UCSD-AML1 (cell line): ENCODE data around the gene EBF3.

Source experiments
- DNase-seq: peaks from one replicate; lab custom pipeline; 2025; ENCODE audit not compliant: unreplicated experiment; lab: John Stamatoyannopoulos, UW

EBF3 gene

DNA sequence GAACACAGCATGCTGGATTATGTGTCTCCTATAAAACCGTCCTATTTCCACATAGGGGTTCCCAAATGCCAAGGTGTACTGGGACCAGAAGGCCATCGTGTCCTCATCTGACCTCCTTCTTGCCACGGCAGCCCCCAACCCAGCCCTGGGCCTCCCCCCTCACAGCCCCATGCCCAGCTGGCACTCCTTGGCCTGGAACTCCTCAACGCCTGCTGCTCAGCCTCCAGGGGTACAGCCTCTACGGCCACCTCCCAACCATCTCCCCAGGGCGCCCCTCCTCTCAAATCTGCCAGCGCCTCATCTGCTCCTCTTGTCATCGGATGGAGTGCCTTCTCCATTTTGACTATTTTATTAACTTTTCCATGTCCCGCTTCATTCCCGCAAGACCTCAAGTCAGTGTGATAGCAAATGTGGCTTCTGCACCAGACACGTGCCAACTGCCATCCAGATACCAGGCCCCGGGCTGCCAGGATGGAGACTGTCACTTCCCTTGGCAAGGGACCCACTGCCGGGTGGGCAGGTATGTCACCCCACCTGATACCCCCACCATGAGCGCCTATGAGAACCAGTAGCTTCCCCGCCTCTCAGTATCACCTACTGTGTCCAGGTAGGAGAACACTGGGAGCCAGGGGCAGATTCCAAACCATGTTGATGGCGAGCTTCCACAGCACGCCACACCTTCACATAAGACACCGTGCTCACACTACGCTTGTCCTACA, 106.7 kb downstream of the EBF3 start:
- no peak for DNase-seq

DNA sequence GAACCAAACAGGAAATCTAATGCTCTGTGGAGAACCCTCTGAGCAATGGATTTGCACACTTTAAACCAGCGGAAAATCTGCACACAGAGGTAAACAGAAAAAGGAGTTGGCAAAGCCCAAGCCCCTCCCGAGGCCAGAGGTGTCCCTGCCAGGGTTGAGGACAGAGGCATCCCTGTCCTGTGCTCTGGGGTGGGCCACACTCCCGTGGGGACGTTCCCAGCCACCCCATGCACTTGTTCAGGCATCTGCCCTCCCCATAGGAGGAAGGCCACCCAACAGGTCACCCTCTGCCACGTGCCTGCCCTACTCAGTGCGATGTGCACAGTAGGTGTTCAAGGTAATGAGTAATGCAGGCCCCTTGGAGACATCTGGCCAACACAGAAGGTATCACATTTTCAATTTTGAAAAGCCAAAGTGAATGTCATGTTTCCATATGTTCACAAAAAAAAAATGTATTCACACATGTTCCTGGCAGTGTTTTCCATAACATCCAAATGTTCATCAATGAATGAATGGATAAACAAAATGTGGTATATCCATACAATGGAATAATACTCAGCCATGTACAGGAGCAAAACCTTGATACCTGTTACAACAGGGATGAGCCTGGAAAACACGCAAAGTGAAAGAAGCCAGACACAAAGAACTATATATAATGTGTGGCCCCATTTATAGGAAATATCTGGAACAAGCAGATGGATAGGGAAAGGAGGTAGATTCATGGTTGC, 108.1 kb downstream of the EBF3 start:
- no peak for DNase-seq

DNA sequence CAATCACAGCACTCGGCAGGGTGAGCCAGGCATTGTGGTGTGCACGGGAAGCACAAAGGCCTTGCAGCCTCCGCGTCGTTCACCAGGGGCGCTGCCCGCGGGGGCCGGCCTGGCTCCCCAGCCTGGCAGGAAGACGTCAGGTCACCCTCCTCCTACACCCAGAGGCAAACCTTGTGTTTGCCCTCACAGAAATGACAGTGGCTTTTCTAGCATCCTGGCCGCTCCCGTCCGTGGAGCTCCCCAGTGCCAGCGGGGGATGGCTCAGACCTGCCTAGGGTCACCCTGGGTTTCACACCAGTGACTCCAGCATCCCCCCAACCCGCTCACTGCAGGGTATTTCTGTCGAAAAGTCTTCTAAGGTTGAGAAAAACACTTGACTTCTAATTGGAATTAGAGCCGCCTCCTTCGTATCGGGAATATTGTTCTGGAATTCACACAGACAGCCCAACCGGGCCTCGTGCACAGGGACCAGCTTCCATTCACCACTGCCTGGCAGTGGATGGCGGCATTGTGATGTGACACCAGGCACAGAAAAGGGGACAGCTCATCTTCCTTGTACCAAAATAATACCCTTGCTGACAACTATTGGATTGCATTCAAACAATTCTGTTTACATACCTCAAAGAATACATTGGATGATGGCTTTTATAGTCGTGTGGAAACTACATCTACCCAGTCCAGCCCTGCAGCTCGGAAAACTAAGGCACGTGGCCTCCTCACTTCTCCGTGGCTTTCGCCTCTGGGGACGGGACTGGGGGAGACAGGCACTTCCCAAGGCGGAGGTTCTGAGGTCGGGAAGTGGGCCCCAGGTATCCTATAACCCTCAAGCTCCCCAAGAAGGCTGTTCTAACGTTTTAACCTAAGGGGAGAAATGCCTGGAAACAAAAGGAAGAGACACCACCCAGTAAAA, 109.0 kb downstream of the EBF3 start:
- DNase-seq = no peak

DNA sequence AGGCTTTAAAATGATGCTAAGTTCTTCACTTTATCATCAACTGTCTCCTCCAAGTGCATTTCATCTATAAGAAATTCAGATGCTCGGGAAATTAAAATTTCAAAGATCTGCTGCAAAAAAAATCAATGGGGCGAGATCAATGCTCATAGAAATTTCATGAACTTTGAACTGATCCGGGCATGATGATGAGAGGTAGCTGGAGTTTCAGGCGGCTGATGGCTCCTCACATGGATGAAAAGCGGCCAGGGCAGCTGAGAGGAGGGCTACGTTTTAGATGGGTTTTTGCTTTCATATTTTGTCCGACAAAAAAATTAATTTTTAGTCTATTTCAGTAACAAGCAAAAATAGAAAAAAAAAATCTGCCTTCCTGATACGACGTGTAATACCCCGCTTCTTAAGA, 109.9 kb downstream of the EBF3 start:
- no peak for DNase-seq

DNA sequence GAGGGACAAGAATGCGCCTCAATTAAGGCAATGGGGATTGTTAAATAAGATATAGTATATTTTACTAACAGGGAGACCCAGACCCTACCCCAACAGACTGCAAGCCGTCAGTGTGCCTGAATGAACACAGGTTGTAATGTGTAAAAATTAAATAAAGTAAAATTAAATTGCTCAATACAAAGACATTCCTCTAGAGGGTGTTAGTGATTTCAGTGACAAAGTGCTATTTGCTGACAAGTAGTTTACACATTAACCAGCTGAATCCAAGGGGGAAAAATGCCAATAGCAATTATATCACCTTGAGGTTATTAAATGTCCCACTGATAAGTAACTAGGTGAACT, 110.5 kb downstream of the EBF3 start:
- DNase-seq = no peak

DNA sequence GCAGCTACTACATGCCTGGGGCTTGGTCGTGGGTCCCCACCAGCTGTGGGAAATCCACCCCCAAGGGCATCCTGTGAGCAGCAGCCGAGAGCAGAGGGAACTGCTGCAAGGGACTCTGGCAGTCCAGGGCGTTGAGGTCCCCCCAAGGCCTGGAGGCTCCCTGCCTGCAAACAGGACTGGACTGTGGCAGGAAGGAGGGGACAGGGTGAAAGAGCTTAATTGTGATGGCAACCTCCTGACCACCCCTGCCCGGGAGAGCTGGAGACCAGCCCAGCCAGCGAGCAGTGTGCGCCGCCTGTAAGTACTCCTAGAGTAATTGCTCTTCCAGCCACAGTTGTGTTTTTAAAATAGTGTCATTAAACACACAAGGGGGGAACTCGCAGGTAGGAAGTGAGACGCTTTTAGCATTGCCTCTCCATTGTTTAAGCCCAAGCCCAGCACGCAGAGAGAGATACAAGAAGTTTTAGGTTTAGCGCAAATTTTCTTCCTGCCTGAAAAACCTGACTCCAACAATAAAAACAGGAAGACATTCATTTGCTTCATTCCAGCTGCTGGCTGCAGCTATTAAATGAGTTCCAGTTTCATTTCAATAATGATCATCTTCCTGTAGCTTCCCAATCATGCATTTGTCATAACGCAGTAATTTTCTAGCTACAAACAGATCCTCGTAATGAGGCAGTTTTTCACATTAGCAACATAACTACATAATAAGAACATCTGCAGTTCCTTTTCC, 111.1 kb downstream of the EBF3 start:
- no peak for DNase-seq

DNA sequence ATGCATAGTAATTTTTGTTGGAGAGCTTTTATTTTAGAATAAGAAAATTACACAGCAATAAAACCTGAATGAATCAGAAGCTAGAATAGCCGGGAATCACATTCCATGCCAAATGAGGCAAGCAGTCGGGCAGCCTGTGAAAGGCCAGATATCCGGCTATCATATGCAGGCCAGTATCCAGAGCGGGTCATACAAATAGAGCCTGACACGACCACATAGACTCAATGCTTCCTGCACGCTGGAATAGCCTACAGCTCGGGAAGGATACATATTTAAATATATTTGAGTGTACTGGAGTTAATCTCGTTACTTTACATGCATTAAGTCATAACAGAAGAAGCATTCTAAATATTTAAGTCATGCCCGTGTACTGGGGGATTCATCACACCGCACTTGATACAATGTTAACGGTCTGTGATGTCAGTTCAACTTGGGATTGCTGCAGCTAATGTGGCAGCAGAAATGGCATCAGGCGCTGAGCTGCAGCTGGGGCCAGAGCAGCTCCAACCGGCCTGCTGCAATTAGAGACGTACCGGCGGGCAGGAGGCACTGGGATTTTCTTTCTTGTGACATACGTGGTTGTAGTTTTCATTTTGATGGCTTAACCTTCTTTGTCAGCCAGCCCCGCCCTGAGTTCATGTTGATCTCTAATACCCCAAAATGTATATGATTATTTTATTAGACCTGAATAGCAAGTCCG, 112.0 kb downstream of the EBF3 start:
- DNase-seq = no peak

DNA sequence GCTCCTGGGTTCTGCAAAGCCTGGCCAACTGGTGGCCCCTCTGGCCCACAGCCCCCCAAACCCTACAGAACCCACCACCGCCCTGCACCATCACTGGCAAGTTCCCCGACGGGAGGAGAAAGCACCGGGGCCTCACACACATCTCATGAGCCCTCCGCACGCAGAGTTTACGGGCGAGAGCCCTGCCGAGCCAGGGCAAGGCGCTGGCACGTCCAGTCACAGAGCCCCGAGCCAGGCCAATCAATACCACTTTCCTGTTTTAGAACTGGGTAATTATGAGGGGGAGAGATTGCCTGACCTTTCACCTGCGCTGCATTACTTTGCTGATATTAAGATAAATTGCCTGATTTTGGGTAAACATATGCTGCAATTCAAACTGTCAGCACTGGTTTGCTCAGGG, 113.3 kb downstream of the EBF3 start:
- no peak for DNase-seq

DNA sequence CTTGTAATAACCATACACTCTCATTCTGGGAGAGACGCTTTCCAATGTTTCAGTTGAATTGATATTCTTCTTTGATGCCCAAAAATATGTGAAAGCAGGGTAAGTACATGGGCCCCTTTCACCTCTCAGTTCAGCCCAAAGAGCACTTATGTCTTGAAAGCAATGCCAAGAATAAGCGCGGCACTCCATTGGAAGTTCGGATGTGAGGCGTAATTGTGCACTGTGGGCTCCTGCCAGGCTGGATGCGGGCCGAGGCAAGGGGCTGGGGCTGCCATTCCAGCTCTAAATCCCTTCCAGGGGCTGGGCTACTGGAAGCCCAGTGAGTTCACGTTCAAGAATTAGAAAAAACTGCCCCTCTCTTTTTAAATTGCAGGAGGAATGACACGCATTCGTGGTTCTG, 113.8 kb downstream of the EBF3 start:
- no peak for DNase-seq

DNA sequence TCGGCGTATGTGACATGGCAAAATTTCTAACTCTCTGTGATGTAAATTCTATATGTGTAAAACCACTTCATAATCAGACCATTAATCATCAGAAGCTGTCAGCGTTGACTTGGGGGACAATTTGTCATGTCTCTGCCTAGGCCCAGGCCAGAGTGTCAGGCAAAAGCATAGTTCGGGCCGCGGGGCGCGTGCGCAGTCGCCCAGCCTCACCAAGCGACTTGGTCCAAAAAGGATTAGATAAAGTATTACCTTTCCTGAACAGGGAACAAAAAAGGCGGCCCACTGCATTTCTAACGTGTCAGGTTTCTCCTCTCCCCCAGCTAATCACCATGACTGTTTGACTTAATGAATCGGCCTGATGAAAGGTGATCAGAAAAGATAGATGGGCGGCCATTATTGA, 114.2 kb downstream of the EBF3 start:
- no peak for DNase-seq

DNA sequence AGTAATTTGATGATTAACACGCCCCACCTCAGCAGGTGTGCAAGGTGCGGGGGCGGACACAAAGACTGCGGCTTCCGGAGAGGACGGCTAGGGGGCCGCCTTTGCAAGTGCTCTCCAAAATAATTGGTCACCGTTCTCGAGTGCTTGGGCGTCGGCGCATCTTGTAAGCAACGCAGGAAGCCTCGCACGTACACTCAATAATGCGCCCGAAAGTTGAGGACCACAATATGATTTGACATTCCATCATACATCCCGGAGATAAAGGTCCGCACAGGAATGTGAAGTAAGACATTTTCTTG, 114.7 kb downstream of the EBF3 start:
- no peak for DNase-seq

DNA sequence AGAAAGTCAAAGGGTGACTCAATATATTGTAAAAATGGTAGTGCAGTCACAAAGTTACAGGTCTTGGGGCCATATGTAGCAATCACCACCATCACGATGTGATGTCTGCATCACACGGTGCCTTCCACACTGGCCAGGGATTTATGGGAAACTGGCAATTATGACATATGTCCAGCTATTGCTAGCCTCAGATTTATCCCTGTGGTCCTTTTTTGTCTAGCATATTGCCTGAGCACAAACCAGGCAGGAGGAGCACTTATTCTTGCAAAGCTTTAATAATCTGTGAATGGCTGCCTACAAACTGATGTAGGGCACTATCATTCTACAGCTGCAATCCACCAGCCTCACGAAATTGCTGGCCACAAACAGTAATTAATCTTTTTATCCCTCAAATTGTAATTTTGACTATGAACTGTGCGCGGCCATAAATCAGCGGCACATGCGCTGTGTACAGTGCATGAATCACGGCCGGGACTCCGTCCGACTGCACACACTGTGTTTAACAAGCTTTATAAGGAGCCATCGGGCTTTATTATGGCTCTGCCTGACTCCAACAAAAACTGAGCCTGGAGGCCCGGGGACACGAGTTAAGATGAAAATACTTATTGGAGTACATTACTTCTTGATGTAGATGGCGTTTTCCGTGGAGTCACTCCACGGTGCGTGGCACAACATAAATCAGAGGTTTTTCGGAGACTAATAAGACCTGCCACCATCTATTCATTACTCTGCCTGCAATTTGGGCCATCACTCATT, 115.2 kb downstream of the EBF3 start:
- no peak for DNase-seq

DNA sequence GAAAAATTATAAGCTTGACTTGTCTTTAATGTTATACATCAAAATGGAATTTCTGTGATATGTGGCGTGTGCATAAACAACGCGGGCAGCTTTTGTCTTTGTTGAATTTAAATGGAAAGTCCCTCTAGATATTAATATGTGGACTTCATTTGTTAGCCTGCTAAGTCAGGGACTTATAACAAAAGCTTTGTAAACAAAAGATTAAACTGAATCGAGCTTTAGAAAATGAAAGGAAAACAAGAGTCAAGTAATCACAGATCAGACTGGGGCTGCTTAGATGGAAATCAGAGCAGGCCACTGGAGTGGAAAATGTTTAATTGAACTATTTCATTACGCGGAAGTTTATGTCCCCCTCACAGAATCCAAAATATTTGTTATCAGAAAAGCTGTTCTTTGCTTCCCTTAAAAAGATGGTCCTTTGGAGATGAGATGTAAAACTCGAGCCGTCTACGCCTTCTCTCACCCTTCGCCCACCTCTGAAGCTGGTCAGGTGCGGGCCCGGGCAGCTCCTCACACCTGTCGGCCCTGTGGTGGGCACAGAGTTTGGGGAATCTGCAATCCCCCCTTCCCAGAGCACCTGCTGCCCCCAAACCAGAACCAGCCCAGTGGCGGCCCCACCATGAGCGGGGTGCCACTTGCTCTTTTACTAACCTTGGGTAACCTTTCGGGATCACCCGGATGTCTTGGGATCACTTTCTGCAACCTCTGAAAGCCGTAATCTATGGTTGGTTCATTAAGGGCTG, 116.2 kb downstream of the EBF3 start:
- DNase-seq = no peak

DNA sequence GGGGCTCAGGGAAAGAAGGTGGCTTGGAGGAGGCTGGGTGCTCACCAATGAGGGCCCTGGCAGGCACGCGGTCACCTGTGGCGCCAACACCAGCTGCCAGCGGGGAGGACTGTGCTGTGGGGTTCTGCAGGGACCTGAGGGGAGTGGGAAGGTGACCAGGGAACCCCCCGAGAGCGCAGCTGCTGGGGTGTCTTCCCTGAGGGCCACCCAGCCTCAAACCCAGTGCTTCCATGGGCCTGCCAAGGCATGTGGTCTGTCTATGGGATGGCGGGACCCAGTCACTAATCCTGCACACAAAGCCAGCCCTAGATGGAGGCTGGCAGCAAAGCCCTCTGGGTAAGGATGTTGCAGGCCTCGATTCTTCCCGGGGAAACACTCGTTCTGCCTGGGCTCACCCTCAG, 117.1 kb downstream of the EBF3 start:
- DNase-seq = no peak

DNA sequence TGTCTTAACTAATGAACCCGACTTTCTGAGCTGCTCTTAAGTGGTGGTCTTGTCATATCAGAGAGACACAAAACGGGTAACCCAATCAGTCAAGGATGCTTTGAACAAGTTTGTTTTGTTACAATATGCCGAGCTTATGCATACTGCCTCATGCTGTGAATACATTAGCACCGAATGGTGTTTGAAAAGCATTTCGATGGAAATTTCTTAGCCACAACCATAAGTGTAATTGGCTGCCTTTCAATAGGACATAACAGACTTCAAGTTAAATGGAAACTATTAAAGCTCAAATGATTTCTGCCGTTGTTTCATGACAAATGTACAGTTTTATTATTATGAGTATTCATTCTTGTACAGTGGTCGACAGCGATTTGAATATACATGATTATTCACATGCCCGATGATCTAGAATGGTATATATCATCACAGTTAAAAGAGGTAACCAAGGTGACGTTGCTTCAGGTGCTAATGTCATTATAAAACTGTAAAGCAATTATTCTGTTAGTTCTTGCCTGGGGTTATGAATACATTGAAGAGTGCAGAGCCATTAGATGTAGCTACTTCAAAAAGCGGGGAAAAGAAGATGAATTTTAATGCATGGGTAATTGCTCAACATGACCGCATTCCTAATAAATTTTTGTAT, 118.8 kb downstream of the EBF3 start:
- no peak for DNase-seq

DNA sequence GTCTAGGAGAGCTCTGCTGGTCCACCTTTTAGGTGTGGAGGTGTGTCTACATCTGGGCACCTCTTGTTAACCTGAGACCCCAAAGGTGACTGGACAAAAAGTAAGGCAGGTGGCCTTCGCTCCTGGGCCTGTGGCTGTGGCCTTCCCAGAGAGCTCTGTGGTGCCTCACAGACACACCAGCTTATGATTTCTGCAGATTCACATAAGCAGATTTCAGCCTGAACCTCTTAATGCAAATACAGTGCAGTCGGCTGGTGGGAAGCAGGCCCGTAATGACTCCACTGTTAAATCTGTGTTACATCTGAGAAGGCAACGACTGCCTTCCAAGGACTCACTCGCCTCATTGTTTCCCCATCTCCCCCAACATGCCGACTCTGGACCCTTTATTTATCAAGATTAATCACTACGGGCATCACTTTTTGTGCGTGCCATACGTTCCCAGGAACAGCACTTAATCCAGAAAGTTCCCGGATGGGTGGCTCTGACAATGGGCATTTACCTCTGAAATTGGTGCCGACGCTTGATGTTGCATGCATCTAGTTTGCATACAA, 119.8 kb downstream of the EBF3 start:
- no peak for DNase-seq

DNA sequence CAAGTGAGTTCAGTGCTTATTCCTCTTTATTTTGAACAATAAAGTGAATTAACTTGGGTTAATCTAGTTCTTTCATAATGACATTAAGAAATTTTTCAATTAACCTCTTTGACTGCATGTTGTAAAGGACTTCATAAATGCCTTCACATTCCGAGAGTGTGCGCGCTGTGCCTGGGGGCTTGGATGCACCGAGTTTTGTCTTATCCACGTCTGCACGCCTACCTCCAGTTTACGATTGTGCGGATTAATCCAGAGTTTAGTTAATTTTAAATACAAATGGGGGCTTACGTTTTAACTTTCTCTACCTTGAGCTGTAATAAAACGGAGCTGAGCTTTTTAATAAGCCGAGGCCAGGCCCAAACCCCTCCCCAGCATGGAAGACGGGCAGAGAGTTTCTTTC, 120.4 kb downstream of the EBF3 start:
- no peak for DNase-seq

DNA sequence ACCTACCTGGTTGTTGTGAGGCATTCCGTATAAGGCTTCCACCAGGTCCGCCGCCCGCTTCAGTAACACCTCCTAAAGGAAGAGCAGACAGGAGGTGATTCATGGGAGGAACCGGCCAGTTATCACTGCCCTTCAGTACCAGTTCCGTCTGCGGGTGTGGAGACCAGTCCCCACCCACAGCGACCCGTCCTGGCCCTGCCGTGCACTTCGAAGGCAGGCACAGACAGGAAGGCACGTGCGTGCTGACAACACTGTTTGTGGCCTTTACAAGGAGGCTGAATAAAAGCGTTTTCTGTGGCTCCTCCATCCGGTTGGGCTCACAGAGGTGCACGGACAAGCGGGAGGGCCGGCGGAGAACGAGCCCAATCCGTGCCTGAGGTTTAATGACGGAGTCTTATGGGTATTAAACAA, 120.9 kb downstream of the EBF3 start:
- no peak for DNase-seq

DNA sequence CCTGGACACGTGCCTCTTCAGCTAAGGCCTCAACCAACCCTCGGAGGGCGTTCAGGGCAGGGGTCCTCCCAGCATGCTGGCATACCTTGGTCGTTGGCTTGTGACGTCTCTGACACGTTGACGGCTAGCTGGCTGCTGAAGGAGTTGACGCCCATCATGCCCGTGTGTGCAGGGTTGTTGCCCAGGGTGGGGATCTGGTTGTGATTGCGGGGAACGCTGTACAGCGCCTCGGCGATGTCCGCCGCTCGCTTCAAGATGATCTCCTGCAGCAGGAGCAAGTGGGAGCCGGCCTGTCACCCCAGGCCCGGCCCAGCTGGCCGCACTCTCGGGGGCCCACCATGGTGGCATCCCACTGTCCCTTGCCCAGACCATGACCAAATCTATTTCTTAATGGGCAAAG, 122.0 kb downstream of the EBF3 start:
- DNase-seq = no peak
